GM18909 (cell line): ENCODE measurements around the gene HNRNPA1.
"Not testable (repeated sequence)": the region's sequence is repeated elsewhere in the genome, so short reads cannot be mapped to it uniquely, and the experiment has no call there.

ENCODE experiments used
- ATAC-seq: cut with Tn5 transposase; IDR thresholded peaks from one replicate; pipeline ENCODE4 v1.9.1; 2021; ENCODE audit warnings: mild to moderate bottlenecking; ENCODE audit not compliant: unreplicated experiment, poor library complexity

Gene HNRNPA1

DNA sequence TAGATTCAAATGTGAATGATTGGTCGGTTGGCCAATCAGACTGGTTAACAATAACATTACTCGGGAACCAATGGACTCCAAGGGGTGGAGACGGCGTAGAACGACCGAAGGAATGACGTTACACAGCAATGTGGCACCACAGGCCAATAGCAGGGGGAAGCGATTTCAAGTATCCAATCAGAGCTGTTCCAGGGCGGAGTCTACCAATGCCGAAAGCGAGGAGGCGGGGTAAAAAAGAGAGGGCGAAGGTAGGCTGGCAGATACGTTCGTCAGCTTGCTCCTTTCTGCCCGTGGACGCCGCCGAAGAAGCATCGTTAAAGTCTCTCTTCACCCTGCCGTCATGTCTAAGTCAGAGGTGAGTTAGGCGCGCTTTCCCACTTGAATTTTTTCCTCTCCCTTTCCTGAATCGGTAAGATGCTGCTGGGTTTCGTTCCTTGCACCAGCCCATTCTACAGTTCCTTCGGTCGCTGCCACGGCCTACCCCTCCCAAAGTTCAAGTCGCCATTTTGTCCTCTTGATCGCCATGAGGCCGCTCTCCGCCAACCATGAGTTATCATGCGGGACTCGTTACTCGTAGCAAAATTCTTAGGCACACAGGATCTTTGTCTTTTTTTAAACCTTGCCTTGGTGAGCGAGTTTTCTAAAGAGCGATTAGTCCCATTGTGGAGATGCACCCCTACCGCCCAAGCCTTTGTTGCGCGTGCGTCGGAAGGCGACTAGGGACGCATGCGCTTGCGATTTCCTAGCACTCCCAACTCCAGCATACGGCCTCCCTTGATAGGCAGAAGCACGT is at the start of gene HNRNPA1:
HNRNPA1 (plus strand) TSS at position 259 of the 793 bp plus-strand sequence; CDS start at position 341, 82 bp downstream.
- peak; percentile 90 for ATAC-seq

DNA sequence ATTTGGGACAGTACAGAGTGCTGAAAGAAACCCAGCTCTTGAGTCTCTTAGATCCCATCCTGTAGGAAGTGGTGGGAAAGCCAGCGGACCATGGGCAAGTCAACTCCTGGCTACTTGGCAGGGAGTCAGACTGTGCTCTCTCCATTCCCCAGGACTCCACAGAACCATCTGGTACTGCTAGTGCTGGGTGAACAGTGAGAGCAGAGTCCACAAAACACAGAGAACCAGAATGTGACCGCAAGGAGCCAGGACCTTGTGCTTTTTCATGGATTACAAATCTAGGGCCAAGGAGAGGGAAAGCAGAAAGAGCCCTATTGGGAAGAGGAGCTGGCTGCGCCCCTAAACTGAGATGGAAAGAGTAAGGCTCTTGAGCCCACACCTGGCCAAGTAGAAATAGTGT is 49.3 kb upstream of the HNRNPA1 start:
- ATAC-seq: not testable (repeated sequence)

GRCh38 chr12:54232790-54233189 is 47.7 kb upstream of the HNRNPA1 start:
- ATAC-seq: no peak

DNA sequence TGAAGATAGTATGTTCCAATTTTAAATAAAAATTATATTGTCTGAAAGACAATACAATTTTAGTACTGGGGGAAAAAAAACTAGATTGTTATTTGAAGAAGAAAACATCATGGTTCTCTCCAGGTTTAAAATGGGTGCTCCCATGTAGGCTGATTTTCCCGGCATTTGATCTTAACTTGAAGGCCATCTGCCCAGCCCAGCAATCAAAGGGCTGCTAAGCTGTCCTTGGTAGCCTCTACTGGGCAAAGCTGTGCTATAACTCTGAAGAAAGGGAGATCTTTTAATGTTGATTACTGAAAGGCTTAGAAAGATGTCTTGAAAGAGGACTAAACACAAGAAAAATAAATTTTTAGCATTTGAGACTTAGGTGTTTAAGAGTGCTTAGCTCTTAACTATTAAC is 42.0 kb upstream of the HNRNPA1 start:
- no peak for ATAC-seq

DNA sequence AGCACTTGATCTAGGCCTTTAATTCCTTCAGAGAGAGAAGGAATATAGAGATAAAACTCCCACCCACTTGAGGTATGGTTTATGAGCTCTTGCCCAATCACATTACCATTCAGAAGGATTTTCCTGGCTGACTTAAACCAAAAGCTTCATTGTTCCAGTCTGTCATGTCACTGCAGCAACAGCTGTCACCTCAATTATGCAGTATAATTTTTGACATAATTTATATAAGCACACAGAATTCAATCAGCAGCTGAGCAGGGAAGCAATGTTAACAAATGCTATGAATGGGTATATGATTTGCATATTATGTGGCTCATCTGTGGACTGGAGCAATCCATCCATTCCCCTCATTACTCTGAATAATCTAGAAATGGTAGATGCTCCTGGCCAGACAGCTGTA is 40.9 kb upstream of the HNRNPA1 start:
- no peak for ATAC-seq

- no peak for ATAC-seq
Observed at GRCh38 chr12:54240129-54240528, 40.4 kb upstream of the HNRNPA1 start.

- peak; percentile 46 for ATAC-seq
Observed at GRCh38 chr12:54240971-54241588, 39.4 kb upstream of the HNRNPA1 start.

- ATAC-seq: no peak
Observed at GRCh38 chr12:54246011-54246641, 34.4 kb upstream of the HNRNPA1 start.

DNA sequence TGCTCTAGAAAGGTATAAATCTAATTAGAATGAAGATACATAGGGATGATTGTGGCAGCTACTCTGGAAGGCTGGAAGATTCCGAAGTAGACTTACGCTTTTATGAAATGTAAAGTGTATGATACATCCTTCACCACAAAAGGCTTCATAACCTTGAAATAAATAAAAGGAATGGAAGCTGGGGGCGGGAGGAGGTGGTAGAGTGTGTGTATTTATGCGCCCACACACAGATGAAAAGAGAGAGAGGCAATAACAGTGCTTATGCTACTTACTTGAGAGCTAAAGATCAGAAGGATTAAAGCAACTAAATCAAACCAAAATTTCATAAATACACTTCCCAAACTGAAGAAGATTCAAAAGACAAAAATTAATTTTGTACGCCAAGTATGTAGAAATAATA is 31.0 kb upstream of the HNRNPA1 start:
- no peak for ATAC-seq

DNA sequence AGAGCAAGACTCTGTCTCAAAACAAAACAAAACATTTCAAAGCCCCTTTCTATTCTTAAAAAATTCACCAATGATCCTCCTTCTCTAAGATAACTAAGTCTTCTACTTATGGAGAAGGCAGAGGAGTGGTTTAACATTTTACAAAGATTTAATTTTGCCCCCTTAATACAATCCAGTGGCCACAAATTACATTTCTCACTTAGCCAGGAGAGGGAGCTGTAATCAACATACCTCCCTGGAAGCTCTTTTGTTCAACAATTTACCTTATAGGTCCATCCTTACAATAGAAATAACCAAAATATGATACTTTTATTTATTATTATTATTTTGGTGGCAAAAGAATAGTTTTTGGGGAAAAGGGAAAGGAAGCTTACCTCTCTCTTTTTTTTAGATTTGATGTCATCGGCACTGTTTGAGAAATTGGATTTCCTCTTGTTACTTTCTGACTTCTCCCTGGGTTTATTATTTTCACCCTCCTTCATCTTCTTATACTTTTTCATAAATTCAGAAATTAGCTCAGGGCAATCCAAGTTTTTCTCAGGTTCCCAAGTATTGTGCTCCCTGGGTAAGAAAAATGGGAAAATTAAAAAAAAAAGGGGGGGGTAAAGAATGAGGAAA is 28.8 kb upstream of the HNRNPA1 start:
- no peak for ATAC-seq

DNA sequence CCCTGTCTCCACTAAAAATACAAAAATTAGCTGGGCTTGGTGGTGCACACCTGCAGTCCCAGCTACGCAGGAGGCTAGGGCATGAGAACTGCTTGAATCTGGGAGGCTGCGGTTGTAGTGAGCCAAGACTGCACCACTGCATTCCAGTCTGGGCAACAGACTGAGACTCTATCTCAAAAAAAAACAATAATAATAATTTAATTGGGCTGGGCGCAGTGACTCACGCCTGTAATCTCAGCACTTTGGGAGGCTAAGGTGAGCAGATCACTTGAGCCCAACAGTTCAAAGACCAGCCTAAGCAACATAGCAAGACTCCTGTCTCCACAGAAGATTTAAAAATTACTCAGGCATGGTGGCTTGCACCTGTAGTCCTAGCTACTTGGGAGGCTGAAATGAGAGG is 27.3 kb upstream of the HNRNPA1 start:
- ATAC-seq: no peak

DNA sequence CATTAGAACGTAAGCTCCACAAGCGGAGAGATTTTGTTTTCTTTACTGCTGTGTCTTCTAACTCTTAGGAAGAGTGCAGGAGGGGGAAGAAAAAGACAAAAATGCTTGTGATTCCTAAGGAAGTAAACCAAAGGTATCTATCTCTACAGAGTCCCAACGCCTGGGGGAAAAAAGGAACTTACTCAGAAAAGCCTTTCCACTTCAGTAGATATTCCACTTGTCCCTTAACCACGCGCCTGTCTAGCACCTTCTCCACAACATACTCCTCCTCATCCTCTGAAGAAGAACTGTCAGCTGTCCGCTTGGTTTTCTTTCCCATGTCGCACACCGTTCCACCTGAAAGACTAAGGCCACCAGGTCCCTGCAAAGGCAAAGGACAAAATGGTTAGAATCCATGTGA is 23.2 kb upstream of the HNRNPA1 start:
- no peak for ATAC-seq

- no peak for ATAC-seq
Observed at GRCh38 chr12:54258201-54258681, 22.3 kb upstream of the HNRNPA1 start.

GRCh38 chr12:54259194-54260011 is 21.1 kb upstream of the HNRNPA1 start:
- peak; percentile 89 for ATAC-seq

DNA sequence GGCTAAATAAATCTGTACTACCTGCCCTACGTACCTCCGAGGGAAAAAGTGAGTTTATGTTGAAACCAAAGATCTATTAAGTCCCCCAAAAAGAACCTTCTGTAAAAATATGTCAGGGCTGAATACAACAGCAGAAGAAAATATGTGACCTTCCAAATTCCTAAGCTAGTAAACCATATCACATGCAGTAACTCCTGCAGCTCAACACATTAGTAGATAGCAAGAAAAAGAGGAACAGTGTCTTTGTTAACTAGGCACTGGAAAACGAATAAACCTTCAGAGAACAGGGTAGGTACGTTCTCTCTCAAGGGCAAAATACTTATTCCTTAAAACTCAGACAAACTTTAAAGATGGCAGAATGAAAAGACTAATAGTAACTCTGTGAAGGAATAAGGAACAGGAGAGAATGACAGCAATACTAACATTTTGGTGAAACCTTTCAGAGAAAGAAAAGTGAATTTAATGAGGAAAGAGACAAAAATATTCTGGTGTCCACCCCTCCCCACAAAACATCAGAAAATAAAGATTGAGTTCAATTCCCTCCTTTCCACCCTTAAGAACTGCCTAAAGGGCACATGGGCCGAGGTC is 18.6 kb upstream of the HNRNPA1 start:
- ATAC-seq: no peak

DNA sequence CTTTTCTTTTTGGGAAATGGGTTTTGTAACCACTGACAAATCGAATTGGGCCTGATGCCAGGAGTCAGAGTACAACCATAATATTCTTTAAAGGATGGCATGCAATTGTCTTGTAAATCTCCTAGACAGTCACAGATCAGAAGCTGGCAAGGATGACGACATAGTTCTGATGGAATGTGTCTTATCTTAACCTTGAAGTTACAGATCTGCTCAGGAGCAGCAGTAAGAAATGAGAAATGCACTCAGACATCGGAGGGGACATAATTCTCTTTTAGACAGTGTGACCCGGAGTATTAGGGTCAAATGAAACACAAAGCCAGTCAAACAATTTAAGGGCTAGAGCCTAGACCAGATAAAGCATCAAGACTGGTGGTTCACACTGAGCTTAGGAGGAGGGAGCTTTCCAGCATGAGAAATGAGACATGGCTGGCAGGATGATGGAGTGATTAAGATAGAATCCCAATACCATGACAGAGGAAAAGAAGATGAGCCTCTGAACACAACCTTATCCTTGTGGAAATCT is 18.1 kb upstream of the HNRNPA1 start:
- ATAC-seq: no peak

GRCh38 chr12:54265364-54265812 is 15.1 kb upstream of the HNRNPA1 start:
- no peak for ATAC-seq

DNA sequence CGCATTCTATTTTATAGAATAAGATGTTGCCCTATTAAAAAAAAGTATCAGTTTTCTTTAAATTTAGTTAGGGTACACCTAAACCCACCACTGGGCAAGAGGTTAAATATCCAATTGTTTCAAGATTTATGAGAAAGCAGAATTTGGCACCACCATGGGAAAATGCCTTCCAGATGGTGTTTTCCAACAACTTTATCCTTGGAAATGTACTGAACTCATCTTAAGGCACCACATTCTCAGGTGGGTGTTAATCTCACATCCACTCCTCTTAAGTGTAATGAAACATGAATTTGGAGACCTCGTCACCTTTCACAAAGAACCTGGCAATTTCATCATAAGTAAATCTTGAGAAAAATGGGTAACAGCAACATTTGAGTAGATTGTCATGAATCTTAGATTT is 13.7 kb upstream of the HNRNPA1 start:
- no peak for ATAC-seq

GRCh38 chr12:54270345-54270744 is 10.2 kb upstream of the HNRNPA1 start:
- ATAC-seq: no peak
